Measurements from ENCODE around the gene MYOZ1.

Gene MYOZ1

DNA sequence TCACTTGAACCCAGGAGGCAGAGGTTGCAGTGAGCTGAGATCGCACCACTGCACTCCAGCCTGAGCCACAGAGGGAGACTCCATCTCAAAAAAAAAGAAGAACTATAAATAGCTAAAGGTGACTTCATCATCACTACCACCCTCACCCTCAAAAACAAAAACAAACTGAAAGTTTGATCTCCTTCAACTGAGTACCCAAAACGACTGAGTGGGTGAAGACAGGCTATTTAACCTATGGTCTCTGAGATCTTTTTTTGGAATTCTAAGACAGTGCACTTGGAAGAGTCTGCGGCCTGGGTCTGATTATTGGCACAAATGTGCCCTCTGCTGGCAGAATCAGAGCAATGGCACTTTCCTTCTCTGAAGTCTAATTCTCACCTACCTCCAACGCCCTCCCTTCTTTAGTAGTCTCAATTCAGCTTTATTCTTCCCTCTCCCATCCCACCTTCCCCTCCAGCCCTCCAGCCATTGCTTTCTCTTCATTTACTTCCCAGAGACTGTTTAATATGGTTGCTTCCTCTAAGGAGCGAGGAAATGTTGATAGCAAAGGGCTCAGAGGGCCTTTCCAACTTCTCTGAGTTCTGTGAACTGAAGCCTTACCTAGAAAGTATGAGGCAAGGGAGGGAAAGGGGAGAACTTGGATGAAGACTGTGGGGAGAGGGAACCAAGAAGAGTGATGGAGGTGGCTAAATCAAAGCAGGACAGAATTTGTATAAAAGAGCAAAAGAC is 2.9 kb upstream of the MYOZ1 start:
- TF ChIP-seq TAF1 (IDR thresholded peaks at IDR 0.05; ENCODE audit: borderline replicate concordance, insufficient read depth, low read length) (no peak), POLR2AphosphoS5 (IDR thresholded peaks at IDR 0.05; ENCODE audit: low read depth, low read length) (no peak), FOXP2 (optimal IDR thresholded peaks at IDR 0.05; ENCODE audit: borderline replicate concordance, extremely low read depth, extremely low read length, insufficient read depth) (no peak), SIN3A (IDR thresholded peaks at IDR 0.05; ENCODE audit: borderline replicate concordance, insufficient read depth, low read length) (no peak)
- TF ChIP-seq, protein P1, sequence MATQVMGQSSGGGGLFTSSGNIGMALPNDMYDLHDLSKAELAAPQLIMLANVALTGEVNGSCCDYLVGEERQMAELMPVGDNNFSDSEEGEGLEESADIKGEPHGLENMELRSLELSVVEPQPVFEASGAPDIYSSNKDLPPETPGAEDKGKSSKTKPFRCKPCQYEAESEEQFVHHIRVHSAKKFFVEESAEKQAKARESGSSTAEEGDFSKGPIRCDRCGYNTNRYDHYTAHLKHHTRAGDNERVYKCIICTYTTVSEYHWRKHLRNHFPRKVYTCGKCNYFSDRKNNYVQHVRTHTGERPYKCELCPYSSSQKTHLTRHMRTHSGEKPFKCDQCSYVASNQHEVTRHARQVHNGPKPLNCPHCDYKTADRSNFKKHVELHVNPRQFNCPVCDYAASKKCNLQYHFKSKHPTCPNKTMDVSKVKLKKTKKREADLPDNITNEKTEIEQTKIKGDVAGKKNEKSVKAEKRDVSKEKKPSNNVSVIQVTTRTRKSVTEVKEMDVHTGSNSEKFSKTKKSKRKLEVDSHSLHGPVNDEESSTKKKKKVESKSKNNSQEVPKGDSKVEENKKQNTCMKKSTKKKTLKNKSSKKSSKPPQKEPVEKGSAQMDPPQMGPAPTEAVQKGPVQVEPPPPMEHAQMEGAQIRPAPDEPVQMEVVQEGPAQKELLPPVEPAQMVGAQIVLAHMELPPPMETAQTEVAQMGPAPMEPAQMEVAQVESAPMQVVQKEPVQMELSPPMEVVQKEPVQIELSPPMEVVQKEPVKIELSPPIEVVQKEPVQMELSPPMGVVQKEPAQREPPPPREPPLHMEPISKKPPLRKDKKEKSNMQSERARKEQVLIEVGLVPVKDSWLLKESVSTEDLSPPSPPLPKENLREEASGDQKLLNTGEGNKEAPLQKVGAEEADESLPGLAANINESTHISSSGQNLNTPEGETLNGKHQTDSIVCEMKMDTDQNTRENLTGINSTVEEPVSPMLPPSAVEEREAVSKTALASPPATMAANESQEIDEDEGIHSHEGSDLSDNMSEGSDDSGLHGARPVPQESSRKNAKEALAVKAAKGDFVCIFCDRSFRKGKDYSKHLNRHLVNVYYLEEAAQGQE (IDR thresholded peaks at IDR 0.05; ENCODE audit: insufficient read depth in 1 of 2, low read depth in 2 of 2, low read length in 2 of 2): no peak

DNA sequence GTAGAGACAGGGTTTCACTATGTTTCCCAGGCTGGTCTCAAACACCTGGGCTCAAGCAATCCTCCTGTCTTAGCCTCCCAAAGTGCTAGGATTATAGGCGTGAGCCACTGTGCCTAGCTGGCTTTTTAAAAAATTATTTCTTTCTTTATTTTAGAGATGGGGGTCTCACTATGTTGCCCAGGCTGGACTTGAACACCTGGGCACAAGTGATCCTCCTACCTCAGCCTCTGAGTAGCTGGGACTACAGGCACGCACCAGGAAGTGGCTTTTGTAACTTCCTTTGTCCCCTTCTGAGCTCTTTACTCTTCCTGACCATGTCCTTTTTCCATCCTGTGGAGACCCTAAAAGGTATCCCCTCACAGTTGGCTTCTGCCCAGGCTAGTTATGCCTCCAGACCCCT is 2.1 kb upstream of the MYOZ1 start:
- TF ChIP-seq, protein P1 (IDR thresholded peaks at IDR 0.05; ENCODE audit: insufficient read depth in 1 of 2, low read depth in 2 of 2, low read length in 2 of 2): no peak
- no peak for TF ChIP-seq SIN3A (IDR thresholded peaks at IDR 0.05; ENCODE audit: borderline replicate concordance, insufficient read depth, low read length)
- no peak for TF ChIP-seq FOXP2 (optimal IDR thresholded peaks at IDR 0.05; ENCODE audit: borderline replicate concordance, extremely low read depth, extremely low read length, insufficient read depth)

- TF ChIP-seq, protein P1 (IDR thresholded peaks at IDR 0.05; ENCODE audit: insufficient read depth in 1 of 2, low read depth in 2 of 2, low read length in 2 of 2): no peak
- no peak for TF ChIP-seq TAF1 (IDR thresholded peaks at IDR 0.05; ENCODE audit: borderline replicate concordance, insufficient read depth, low read length)
- TF ChIP-seq FOXP2 (optimal IDR thresholded peaks at IDR 0.05; ENCODE audit: borderline replicate concordance, extremely low read depth, extremely low read length, insufficient read depth): no peak
- TF ChIP-seq POLR2AphosphoS5 (IDR thresholded peaks at IDR 0.05; ENCODE audit: low read depth, low read length): no peak
- TF ChIP-seq SIN3A (IDR thresholded peaks at IDR 0.05; ENCODE audit: borderline replicate concordance, insufficient read depth, low read length): no peak
Observed at GRCh38 chr10:73639286-73639685, 2.0 kb downstream of the MYOZ1 start.

DNA sequence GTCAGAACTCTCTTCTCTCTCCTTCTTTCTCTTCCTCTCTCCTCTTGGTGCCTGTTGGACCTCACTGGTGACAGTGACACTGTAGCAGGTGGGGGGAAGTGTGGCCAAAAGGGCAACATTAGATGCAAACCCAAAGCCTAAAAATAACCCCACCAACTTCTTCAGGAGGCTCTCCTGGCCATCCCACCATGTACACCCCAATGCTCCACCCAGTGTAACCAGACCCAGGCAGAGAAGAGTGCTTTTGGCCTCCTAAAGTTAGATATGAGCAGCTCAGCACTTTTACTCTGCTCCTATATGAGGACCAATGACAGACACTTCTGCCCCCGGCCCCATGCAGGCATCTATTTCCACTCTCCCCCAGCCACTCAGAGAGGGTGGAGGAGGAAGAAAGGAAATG is 5.5 kb downstream of the MYOZ1 start:
- TF ChIP-seq TAF1 (IDR thresholded peaks at IDR 0.05; ENCODE audit: borderline replicate concordance, insufficient read depth, low read length) (no peak), FOXP2 (optimal IDR thresholded peaks at IDR 0.05; ENCODE audit: borderline replicate concordance, extremely low read depth, extremely low read length, insufficient read depth) (no peak), POLR2AphosphoS5 (IDR thresholded peaks at IDR 0.05; ENCODE audit: low read depth, low read length) (no peak), SIN3A (IDR thresholded peaks at IDR 0.05; ENCODE audit: borderline replicate concordance, insufficient read depth, low read length) (no peak)
- TF ChIP-seq, protein P1 (IDR thresholded peaks at IDR 0.05; ENCODE audit: insufficient read depth in 1 of 2, low read depth in 2 of 2, low read length in 2 of 2): no peak
